ENCODE measurements around the gene NUS1.

DNA sequence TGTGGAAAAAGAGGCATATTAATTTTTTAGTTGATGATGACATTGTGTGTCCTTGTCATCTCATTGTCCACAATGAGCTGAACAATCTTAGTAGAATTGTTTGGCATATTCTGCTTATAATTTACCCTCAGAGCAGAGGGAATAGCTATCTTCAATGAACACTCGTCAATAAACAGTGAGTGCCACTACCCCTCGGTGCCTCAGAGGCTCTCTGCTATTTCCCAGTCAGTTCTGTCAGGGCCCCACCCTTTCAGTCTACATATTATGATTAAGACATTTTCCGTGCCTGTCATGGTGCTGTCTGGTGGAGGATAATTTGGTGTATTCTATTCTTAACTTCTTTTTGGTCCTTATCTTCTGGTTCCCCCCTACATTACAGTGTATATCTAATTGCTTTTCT is 31.2 kb downstream of the NUS1 start:
- TF ChIP-seq, protein P1, sequence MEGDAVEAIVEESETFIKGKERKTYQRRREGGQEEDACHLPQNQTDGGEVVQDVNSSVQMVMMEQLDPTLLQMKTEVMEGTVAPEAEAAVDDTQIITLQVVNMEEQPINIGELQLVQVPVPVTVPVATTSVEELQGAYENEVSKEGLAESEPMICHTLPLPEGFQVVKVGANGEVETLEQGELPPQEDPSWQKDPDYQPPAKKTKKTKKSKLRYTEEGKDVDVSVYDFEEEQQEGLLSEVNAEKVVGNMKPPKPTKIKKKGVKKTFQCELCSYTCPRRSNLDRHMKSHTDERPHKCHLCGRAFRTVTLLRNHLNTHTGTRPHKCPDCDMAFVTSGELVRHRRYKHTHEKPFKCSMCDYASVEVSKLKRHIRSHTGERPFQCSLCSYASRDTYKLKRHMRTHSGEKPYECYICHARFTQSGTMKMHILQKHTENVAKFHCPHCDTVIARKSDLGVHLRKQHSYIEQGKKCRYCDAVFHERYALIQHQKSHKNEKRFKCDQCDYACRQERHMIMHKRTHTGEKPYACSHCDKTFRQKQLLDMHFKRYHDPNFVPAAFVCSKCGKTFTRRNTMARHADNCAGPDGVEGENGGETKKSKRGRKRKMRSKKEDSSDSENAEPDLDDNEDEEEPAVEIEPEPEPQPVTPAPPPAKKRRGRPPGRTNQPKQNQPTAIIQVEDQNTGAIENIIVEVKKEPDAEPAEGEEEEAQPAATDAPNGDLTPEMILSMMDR (IDR thresholded peaks at IDR 0.05): no peak
- TF ChIP-seq POLR2A (IDR thresholded peaks at IDR 0.05): no peak

All from Peyer's patch (tissue), 4 donors.